OCI-LY3 (cell line): ENCODE data around the gene INSIG2.

Experiments used
- H2AFZ ChIP-seq: fragments of 200-600, 300-600 bp; shearing (Covaris generic); 2 replicates; pipeline ENCODE4 v1.6.0; 2014; ENCODE audit warnings: antibody characterized with exemption, low read depth, low read length
- H3K27ac ChIP-seq: fragments of 200-600, 300-600 bp; sonication (generic); 2 replicates; pipeline ENCODE4 v1.5.1; 2014; ENCODE audit warnings: mild to moderate bottlenecking, low read length, moderate library complexity, mixed read lengths
- H3K27me3 ChIP-seq: fragments of 200-600, 300-600 bp; sonication (generic); 2 replicates; pipeline ENCODE4 v1.6.1; 2014; ENCODE audit warnings: low read depth, low read length, mixed read lengths
- H3K36me3 ChIP-seq: fragments of 200-600, 300-600 bp; sonication (generic); replicated peaks from 2 replicates; pipeline ENCODE3; 2014; ENCODE audit warnings: low read depth, low read length, mixed read lengths
- H3K4me1 ChIP-seq: fragments of 300-600, 200-600 bp; sonication (generic); 2 replicates; pipeline ENCODE4 v1.6.1; 2014; ENCODE audit warnings: low read length, mixed read lengths
- H3K4me2 ChIP-seq: fragments of 200-600, 300-600 bp; sonication (generic); 2 replicates; pipeline ENCODE4 v1.6.1; 2014; ENCODE audit warnings: low read length, mixed read lengths
- H3K4me3 ChIP-seq: fragments of 300-600, 200-600 bp; sonication (generic); 2 replicates; pipeline ENCODE4 v1.5.1; 2014; ENCODE audit warnings: antibody characterized with exemption, mild to moderate bottlenecking, low read length, moderate library complexity
- H3K79me2 ChIP-seq: fragments of 300-600, 200-600 bp; shearing (Covaris generic); 2 replicates; pipeline ENCODE4 v1.6.1; 2014; ENCODE audit warnings: mild to moderate bottlenecking, low read length, mixed read lengths
- H3K9ac ChIP-seq: fragments of 300-600, 200-600 bp; shearing (Covaris generic); 2 replicates; pipeline ENCODE4 v1.6.0; 2014; ENCODE audit warnings: mild to moderate bottlenecking, low read length, moderate library complexity
- H3K9me3 ChIP-seq: fragments of 200-600, 300-600 bp; shearing (Covaris generic); 2 replicates; pipeline ENCODE4 v1.6.1; 2014; ENCODE audit warnings: low read length, mixed read lengths; ENCODE audit not compliant: insufficient read depth
- H4K20me1 ChIP-seq: fragments of 200-600, 300-600 bp; sonication (generic); 2 replicates; pipeline ENCODE4 v1.6.1; 2016; ENCODE audit warnings: low read length, mixed read lengths; ENCODE audit not compliant: insufficient read depth
- CTCF ChIP-seq: fragments of 200-600, 300-600 bp; sonication (generic); IDR thresholded peaks from 2 replicates; pipeline ENCODE4 v1.5.1; 2014; ENCODE audit warnings: antibody characterized with exemption, low read length, low read depth
- EZH2phosphoT487 ChIP-seq: fragments of 200-600 bp; shearing (Covaris generic); IDR thresholded peaks from 2 replicates; pipeline ENCODE4 v1.6.1; 2018; ENCODE audit warnings: antibody characterized with exemption, mixed run types, low read depth

Gene INSIG2

GRCh38 chr2:118150294-118150693 is 62.0 kb downstream of the INSIG2 start:
- Histone ChIP-seq H3K27me3 (no peaks in the 10 kb centered on the region), H3K79me2 (no peaks in the 10 kb centered on the region), H3K9me3 (no peaks in the 10 kb centered on the region), H2AFZ (no peak overlapping the region), H3K36me3 (peaks cover 16% of the 10 kb centered on the region), H3K27ac (no peak overlapping the region), H3K4me3 (no peak overlapping the region), H4K20me1 (no peaks in the 10 kb centered on the region), H3K4me2 (no peak overlapping the region; the same call in 1 of the 2 replicates), H3K9ac (no peak overlapping the region), H3K4me1 (peaks cover 52% of the 10 kb centered on the region)
- TF ChIP-seq EZH2phosphoT487 (no peak), CTCF (no peak)

- Histone ChIP-seq H3K4me3 (no peak overlapping the region), H3K79me2 (no peaks in the 10 kb centered on the region), H3K9me3 (no peaks in the 10 kb centered on the region), H2AFZ (no peak overlapping the region), H3K27me3 (no peaks in the 10 kb centered on the region), H3K4me2 (no peak overlapping the region), H3K27ac (no peak overlapping the region), H3K36me3 (peaks cover 6% of the 10 kb centered on the region), H4K20me1 (no peaks in the 10 kb centered on the region), H3K9ac (no peak overlapping the region), H3K4me1 (peaks cover 45% of the 10 kb centered on the region)
- TF ChIP-seq EZH2phosphoT487 (no peak), CTCF (no peak)
These were observed 63.6 kb downstream of the INSIG2 start for GRCh38 chr2:118151831-118152230.

- Histone ChIP-seq H3K4me2 (no peak overlapping the region), H3K27me3 (no peaks in the 10 kb centered on the region), H3K4me1 (peaks cover 31% of the 10 kb centered on the region), H2AFZ (no peak overlapping the region), H4K20me1 (no peaks in the 10 kb centered on the region), H3K9me3 (peaks cover 5% of the 10 kb centered on the region), H3K9ac (no peak overlapping the region), H3K4me3 (no peak overlapping the region), H3K36me3 (no peaks in the 10 kb centered on the region), H3K79me2 (no peaks in the 10 kb centered on the region), H3K27ac (no peak overlapping the region)
- no peak for TF ChIP-seq EZH2phosphoT487
- no peak for TF ChIP-seq CTCF
These were observed 65.2 kb downstream of the INSIG2 start for GRCh38 chr2:118153433-118153832.

GRCh38 chr2:118154176-118154575 is 65.9 kb downstream of the INSIG2 start:
- Histone ChIP-seq H3K4me1 (peaks cover 24% of the 10 kb centered on the region), H3K36me3 (no peaks in the 10 kb centered on the region), H3K27me3 (no peaks in the 10 kb centered on the region), H3K9me3 (peaks cover 5% of the 10 kb centered on the region), H2AFZ (no peak overlapping the region), H3K4me2 (no peak overlapping the region), H4K20me1 (no peaks in the 10 kb centered on the region), H3K27ac (no peak overlapping the region), H3K4me3 (no peak overlapping the region), H3K79me2 (no peaks in the 10 kb centered on the region), H3K9ac (no peak overlapping the region)
- TF ChIP-seq EZH2phosphoT487 (no peak), CTCF (no peak)
